OCI-LY7 (cell line): ENCODE measurements around the gene RAB3C.

ENCODE experiments used
- EZH2phosphoT487 ChIP-seq: fragments of 200-600 bp; sonication (generic); IDR thresholded peaks from 2 replicates; pipeline ENCODE4 v1.6.1; 2018; ENCODE audit warnings: low read depth, borderline replicate concordance, mild to moderate bottlenecking, mixed run types, antibody characterized with exemption, low read length, moderate library complexity, mixed read lengths
- TF ChIP-seq, protein P1 (sequence below): fragments of 200-600 bp; sonication (generic); conservative IDR thresholded peaks from 2 replicates; pipeline ENCODE4 v1.5.1; 2014; ENCODE audit warnings: mild to moderate bottlenecking, antibody characterized with exemption, low read length, moderate library complexity, mixed read lengths

DNA sequence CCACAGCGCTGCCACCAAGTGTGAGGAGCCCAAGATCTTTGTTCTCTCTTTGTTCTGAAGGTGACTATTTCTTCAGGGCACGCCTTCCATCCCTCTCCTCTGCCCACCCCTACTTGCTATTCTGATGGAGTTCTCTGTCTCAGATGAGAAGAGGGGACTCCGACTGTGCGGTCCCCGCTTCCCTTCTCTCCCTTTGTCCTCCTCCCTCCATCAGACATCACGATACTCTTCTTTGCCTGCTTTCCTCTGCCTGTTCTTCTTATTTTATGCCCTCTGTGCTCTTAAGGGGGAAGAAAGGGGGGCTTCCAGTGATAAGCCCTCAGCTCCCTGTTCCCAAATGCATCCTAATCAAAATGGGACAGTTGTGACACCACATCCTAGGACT lies 307.8 kb downstream of the RAB3C start:
- TF ChIP-seq, protein P1, sequence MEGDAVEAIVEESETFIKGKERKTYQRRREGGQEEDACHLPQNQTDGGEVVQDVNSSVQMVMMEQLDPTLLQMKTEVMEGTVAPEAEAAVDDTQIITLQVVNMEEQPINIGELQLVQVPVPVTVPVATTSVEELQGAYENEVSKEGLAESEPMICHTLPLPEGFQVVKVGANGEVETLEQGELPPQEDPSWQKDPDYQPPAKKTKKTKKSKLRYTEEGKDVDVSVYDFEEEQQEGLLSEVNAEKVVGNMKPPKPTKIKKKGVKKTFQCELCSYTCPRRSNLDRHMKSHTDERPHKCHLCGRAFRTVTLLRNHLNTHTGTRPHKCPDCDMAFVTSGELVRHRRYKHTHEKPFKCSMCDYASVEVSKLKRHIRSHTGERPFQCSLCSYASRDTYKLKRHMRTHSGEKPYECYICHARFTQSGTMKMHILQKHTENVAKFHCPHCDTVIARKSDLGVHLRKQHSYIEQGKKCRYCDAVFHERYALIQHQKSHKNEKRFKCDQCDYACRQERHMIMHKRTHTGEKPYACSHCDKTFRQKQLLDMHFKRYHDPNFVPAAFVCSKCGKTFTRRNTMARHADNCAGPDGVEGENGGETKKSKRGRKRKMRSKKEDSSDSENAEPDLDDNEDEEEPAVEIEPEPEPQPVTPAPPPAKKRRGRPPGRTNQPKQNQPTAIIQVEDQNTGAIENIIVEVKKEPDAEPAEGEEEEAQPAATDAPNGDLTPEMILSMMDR, result no peak
- TF ChIP-seq EZH2phosphoT487, result no peak
